UCSD-AML1 (cell line): ENCODE results near the gene FOXE3.

Experiments
- DNase-seq: peaks from one replicate; lab custom pipeline; 2025; ENCODE audit not compliant: unreplicated experiment; lab: John Stamatoyannopoulos, UW

Gene FOXE3

GRCh38 chr1:47403321-47403910 lies 12.7 kb upstream of the FOXE3 start:
- DNase-seq, result no peak

GRCh38 chr1:47405697-47406096 lies 10.4 kb upstream of the FOXE3 start:
- peak; percentile 51 for DNase-seq

- DNase-seq, result no peak
These were observed 9.1 kb upstream of the FOXE3 start for GRCh38 chr1:47406966-47407365.

- no peak for DNase-seq
These were observed 8.6 kb upstream of the FOXE3 start for GRCh38 chr1:47407481-47407880.

- DNase-seq, result peak; percentile 21
These were observed 6.6 kb upstream of the FOXE3 start for GRCh38 chr1:47409311-47410067.

- no peak for DNase-seq
These were observed 6.0 kb upstream of the FOXE3 start for GRCh38 chr1:47410068-47410455.

- DNase-seq, result no peak
These were observed 4.6 kb upstream of the FOXE3 start for GRCh38 chr1:47411436-47411835.

- no peak for DNase-seq
These were observed 3.6 kb upstream of the FOXE3 start for GRCh38 chr1:47412437-47412836.

GRCh38 chr1:47416319-47417169 lies 459 bp downstream of the FOXE3 start:
- no peak for DNase-seq

GRCh38 chr1:47417170-47418044 lies 1.3 kb downstream of the FOXE3 start:
- no peak for DNase-seq

- no peak for DNase-seq
These were observed 2.0 kb downstream of the FOXE3 start for GRCh38 chr1:47418122-47418521.

GRCh38 chr1:47418681-47419325 lies 2.7 kb downstream of the FOXE3 start:
- no peak for DNase-seq

- no peak for DNase-seq
These were observed 4.5 kb downstream of the FOXE3 start for GRCh38 chr1:47420547-47420946.

- DNase-seq, result no peak
These were observed 7.8 kb downstream of the FOXE3 start for GRCh38 chr1:47423872-47424271.

- peak; percentile 29 for DNase-seq
These were observed 8.4 kb downstream of the FOXE3 start for GRCh38 chr1:47424336-47424982.

- peak; percentile 46 for DNase-seq
These were observed 15.4 kb downstream of the FOXE3 start for GRCh38 chr1:47431534-47431933.

GRCh38 chr1:47432071-47433036 lies 16.3 kb downstream of the FOXE3 start:
- DNase-seq, result peak; percentile 81

GRCh38 chr1:47433037-47433421 lies 16.9 kb downstream of the FOXE3 start:
- no peak for DNase-seq
